HG03575 (cell line): ENCODE measurements around the gene CUX1.
"Not testable (repeated sequence)": the region's sequence is repeated elsewhere in the genome, so short reads cannot be mapped to it uniquely, and the experiment has no call there.

ENCODE experiments used
- ATAC-seq: cut with Tn5 transposase; IDR thresholded peaks from one replicate; pipeline ENCODE4 v1.9.1; 2021; ENCODE audit not compliant: unreplicated experiment, insufficient number of reproducible peaks, low FRiP score; ENCODE audit errors: extremely low read depth

The CUX1 gene

DNA sequence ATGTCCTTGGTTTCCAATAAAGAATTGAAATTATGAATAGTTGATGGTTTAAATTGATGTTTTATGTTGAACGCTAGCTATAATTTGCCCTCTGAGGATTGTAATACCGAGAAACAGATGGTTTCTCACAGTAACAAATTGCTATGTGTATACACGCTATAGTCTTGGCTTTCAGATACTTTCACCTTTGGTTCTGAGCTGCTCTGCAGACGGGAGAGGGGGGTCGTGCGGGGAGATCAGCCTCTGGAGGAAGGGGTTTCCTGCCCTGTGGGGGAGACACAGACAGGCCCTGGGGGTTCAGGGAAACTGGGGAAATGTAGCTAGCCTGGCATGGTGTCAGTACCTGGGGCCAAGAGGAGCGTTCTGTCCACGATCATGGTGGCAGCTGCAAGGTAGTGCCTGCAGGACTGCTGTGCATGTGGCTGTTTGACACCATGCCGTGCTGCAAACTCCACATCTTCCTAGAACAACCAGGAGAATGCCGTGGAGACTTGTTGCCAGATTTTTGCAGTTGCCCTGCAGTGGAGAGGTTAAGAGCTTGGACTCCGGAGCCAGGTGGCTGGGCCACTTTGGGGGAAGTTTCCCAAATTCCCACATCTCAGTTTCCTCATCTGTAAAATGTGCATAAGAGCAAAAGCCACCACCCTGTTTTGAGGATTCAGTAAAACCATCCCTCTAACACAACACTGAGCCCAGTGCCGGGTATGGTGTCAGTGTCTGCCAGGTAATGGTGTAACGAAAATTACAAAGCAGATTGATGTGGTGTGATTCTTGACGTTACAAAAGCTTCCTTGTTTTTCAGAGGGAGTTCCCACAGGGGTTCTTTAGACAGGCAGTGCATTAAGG lies 167.9 kb downstream of the CUX1 start:
- no peak for ATAC-seq

DNA sequence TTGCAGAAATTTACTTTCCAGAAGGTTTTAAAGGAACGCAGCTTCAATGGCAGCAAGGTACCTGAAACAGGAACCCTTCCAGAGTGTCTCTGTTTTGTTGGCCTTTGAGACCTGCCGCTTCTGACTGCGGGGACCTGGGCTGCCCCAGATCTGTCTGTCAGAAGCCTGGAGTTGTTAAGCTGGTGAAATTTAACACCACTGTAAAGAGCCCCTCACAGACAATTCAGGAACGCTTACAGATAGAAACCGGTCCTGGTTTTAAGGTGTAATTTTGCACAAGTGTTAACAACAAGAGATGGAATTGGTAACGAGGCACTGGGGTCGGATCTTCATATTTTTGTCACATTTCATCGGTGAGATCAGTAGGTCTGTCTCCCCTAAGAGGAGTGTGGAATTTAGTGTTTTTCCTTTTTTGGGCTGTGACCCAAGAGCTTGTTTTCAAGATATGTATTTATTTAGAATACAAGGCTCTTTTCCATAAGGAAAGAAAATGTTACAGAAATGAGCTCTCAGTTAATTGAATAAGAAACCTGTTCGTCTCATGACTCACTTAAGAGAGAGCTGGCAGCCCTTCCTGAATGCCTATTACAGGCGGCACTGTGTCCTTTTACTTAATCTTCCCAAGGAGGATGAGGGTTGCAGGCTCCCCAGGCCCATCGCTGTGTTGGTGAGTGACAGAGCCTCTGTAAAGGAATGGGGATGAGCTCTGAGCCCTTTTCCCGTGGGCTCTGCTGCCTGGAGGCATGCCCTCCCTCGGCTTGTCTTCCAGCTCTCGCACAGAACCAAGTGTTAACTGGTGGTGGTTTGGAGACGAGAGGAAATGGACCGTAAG lies 168.7 kb downstream of the CUX1 start:
- no peak for ATAC-seq

DNA sequence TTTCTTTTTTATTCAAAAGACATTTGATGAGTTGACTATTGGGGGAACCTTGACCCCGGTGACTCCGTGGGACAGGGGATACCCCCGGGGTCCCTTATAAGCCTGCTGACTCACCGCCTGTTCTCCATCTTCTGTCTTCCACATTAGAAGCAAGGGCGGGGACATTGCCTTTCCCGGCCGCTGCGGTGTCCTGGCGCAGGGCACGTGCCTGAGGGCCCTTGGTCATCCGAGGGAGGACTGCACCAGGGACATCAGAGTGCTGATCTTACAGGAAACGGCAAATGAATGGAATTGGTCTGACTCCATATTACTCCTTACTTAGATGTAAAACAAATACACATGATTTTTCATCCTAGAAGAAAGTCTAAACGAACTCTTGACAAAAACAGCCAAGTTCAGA lies 170.1 kb downstream of the CUX1 start:
- ATAC-seq, result no peak

DNA sequence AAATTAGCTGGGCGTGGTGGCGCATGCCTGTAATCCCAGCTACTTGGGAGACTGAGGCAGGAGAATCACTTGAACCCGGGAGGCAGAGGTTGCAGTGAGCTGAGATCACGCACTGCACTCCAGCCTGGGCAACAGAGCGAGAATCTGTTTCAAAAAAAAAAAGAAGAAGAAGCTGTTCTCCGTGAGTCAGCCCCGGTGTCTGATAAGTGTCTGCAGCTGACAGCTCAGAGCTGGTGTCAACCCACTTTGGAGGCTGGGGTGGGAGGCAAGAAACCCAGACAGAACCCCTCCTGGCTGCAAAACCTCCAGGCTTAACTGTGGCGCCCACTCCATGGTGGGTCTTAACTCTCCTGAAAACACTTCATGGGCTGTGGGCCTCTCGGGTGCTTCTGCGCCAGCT lies 170.6 kb downstream of the CUX1 start:
- not testable (repeated sequence) for ATAC-seq

DNA sequence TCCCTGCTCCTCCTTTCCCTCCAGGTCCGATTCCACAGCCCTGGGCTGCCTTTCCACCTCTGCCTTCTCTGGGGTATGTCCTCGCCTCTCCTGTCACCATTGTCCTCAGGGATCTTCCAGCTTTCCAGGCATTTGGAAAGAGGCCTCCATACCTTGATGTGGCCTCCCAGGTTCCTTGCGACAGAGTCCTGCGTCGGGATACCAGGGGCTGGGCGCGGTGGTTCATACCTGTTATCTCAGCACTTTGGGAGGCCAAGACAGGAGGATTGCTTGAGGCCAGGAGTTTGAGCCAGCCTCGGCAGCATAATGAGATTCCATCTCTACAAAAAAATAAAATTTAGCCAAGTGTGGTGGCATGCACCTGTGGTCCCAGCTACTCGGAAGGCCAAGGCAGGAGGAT lies 171.1 kb downstream of the CUX1 start:
- ATAC-seq, result no peak

DNA sequence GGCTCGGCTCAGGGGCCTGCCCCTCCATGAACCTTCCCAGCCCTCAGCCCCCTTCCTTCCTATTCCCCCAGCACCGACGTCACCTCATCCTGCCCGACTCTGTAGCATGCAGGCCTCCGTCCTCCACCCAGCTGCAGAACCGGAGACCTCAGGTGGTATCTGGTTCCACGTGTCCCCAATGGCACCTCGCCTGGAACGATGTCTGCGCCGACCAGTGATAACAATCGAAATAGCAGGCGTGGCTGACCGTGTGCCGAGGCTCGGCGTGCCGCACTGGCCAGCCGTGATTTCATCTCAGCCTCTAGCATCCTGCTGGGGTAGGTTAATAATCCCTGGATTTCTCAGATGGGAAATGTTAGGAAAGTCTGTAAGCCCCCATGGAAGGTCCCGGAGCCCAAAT lies 171.7 kb downstream of the CUX1 start:
- ATAC-seq, result no peak

DNA sequence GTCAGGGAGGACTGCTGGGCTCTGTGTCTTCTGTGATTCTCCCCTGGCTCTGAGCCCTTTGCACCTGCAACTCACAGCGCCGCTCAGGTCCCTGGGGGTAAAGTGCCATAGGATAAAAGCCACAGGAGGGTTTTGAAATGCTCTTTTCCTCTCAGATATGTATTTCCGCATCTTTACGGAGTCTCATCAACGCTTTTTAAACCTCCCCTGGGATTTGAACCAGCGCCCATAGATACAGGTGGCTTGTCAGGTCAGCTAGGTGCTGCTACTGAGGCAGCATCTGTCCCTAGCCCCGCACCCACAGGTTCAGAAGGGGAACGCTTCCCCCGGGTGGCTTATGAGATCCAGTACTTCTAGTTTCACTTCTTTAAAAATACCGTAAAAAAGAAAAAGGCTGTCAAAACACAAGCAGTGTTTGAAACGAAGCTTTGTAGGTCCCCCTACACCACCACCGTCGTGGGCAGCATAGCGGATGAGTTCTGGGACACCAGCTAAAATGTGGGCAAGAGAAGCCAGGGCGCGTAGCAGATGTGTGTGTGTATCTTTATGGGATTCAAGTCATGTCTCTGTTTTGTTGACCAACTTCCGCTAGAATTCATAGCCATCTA lies 173.5 kb downstream of the CUX1 start:
- peak; percentile 47 for ATAC-seq

DNA sequence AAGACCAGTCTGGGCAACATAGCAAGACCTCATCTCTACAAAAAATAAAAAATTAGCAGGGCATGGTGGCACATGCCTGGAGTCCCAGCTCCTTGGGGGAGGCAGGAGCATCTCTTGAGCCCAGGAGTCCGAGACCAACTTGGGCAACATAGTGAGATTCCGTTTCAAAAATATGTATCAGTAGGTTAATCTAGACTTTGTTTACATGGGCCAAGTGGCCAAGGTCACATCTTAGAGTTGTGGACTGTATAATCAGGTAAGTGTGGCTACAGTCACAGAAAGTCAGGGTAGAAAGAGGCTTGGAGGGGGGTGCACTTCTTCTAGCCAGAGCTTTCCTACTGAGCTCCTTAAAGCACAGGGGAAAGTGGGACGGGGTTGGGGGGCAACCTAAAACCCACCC lies 174.4 kb downstream of the CUX1 start:
- ATAC-seq, result no peak

DNA sequence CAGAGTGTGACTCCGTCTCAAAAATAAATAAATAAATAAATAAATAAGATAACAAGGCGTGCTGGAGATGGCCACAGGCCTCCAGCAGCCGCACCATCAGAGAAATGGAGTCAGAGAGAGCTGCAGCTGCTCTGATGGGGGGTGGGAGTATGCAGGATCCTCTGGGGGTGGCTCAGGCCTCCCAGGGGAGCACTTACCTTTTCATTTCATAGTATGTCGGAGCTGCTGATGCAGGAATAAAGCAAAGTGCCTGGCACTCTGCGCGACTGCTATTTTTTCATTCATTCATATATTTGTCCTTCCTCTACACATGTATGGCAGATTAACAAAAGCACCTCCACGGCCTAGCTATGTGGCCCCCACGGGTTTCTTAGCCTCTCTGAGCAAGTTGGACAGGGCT lies 175.9 kb downstream of the CUX1 start:
- ATAC-seq, result no peak

DNA sequence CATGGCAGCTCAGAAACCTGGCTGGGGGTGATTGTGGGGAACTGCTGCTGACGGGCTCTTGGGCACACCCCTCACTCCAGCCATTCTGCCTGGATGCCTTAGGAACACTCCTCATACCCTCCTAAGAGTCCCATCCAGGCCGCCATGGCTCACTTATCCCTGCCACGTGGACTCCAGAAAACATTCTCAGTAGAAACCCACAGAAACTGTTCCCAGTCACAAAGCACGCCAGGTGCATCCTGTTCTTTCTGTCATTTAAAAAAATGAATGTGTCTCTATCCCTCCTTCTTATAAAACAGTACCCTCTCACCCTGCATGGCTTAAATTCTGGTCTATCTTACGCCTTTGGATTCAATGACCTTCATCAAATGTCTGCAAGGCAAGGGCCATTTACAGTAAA lies 177.7 kb downstream of the CUX1 start:
- no peak for ATAC-seq

DNA sequence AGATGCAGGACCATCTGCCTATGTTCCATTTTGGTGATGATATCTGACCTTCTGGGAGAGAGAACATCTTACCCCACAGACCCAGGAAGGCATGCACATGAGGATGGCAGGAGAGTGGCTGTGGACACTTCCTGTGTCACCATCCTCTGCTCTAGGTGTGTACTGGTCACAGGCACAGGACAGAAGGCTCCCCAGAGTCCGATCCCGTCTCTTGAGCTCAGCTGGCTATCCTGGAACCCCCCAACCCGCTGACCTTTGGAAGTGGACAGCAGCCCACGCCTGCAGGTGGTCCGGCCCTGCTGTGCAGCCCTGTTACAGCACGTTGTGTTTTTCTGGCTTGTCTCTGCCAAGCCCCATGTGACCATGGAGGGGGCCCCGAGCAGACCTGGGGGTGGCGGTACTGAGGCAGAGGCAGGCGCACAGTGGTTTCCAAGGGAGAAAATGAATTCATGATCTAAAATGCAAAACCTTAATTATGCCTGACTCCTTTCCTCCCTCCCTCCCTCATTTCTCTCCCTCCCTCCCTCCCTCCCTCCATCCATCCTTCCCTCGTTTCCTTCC lies 178.8 kb downstream of the CUX1 start:
- ATAC-seq, result no peak

DNA sequence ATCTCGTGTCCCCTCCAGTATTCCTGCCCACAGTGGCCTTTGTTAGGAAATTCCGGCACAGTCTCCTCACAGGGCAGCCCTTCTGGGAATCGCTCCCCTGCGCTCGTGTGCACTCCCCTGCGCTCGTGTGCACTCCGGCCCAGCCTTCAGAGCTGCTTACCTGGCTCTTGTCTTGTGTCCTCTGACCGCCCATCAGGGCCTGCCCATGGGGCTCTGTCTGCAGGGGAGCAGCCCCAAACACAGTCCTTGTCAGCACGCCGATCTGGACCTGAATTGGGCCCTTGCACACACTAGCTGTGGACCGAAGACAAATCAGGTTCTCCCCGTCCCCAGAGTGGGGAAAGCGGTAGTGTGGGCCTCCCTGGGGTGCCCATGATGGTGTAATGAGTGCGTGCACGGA lies 179.4 kb downstream of the CUX1 start:
- ATAC-seq, result no peak

DNA sequence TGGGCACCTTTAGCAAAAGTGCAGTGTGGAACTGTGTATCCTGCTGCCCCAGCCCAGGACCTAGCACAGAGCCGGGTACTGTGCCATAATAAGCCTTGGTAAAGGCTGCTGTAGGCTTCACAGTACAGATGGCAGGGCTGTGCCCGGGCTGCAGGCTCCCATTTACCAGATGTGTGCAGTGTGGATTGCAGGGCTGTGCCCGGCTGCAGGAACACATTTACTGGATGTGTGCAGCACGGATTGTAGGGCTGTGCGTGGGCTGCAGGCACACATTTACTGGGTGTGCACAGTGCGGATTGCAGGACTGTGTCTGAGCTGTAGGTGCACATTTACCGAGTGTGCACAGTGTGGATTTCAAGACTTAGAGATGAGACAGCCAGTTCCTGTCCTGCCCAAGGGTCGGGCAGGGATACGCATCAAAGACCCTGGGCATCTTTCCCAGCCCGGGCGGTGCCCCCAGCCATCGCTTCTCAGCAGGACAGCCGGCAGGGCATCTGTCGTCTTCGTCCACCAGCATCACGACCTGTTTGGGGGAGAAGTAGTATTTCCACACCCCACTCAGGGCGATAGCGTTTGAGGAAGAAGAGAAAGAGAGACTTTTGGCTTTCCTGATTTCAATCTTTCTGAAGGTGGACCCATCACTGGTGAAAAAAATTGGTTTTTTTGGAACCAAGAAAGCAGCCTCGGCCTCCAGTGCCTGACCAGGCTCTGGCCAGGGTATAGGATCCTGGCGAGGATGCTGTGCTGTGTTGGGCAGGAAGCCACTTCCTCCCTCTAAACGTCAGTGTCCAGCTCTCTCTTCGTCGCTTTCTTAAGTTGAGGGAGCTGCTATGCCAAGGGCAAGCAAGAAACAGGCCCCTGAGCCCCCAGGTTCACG lies 180.8 kb downstream of the CUX1 start:
- no peak for ATAC-seq

DNA sequence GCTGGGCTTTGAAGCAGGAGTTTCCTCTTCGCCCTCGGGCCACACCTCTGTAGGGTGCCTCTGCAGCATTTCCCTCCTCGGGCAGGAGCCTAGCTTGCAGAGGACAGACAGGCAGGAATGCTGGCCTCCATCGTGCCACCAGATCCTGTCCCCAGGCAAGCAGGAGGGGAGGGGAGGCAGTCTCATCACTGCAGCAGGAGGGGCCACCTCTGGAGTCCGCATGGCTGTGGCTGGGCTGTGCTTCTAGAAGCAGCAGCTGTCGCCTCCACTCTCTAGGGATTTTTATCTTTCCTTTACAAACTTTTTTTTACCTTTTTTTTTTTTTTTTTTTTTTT lies 181.4 kb downstream of the CUX1 start:
- ATAC-seq, result no peak

DNA sequence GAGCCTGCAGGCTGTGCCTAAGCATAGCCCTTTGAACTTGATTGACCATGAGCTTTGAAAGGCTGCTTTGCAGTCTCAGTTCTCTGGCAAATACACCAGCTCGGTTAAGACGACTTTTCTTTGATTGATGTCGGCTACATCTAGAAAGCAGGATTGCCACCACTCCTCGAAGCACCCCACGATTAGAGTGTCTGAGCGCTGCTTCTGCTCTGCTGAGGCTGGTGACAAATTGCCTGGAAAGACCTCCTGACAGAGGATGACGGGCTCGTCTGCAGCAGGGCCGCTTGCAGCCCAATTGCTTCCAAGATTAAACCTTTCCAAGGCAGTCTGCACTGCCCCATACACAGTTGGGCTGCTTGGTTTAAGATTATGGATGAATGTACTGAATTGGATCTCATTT lies 182.0 kb downstream of the CUX1 start:
- no peak for ATAC-seq

DNA sequence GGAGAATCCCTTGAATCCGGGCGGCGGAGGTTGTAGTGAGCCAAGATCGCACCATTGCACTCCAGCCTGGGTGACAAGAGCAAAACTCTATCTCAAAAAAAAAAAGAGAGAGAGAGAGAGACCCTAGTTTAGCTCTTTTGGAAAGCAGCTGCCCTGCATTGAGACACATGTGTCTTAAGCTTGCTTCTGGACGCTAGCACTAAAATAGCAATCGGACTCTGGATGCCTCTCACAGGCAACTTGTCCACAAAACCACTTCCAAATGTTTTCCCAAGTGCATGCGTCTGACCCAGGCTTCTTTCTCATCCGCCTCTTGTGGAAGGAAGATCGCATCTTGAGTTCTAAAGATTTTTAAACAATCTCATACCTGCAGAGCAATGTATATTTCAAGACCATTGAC lies 182.7 kb downstream of the CUX1 start:
- no peak for ATAC-seq

DNA sequence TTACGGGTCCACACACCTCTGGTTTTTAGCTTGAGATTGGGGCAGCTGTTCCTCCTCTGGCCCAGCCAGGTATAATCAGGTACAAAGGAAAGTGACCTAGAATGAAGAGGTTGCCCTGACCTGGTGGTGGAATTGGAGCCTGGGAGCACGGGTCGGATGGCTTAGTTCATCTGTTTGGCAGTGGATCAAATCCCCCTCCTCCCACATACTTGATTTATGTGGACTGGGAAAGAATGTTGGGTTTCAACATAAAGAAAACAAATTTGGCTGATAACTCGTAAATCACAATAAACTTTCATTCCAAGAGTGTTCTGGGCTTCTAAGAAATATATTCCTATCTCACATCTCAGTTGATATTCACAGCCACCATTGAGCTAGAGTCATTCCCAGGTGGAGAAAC lies 186.8 kb downstream of the CUX1 start:
- ATAC-seq, result no peak

DNA sequence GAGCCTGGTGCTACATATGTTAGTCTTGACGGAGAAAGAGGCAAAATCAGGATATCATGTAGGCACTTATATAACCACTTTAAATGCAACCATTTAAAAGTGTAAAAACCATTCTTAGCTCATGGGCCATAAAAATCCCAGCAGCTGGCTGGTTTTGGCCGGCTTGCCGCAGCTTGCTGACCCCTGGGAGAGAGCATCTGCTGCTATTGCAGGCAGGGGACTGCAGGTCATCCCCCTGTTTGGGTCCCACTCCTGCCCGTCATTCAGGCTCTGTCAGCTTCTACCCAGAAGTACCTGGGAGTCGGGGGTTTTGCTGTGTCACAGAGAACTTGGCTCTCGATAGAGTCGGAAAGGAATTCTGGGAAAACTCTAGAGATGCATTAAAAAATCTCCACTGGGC lies 187.4 kb downstream of the CUX1 start:
- no peak for ATAC-seq

DNA sequence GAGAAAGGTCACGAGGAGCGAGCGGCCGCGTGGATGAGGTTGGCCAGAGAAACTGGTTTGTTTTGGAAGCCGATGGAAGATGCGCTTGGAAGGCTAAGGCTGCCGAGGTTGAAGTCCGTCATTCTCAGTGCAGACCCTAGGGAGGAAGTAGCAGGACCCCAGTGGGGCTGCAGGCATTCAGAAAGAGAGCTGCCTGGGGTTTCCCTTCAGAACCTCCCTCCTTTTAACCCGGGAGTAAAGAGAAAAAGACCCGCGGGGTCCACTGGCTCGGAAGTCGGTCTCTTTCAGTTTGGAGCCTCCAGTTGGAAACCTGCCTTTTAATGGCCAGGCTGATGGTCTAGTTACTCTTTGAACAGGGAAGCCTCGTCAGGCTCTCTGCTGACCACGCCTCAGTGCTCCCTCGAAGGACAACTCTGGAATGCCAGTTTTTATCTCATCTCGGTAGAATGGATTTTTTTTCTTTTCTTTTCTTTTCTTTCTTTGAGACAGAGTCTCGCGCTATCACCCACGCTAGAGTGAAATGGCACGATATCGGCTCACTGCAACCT lies 188.6 kb downstream of the CUX1 start:
- ATAC-seq, result no peak
